ENCODE data around the gene SLC35E1. TPM values are rescaled to one million over a fixed set of nuclear protein-coding genes. Genes with fewer than 3 reads are reported as not detected.

Gene SLC35E1
- total and polyA plus RNA-seq, 2 donors (not counting 3 experiments of a cell fraction or from before 2014, with no cell fraction given), result 36.0 to 37.5 TPM

GRCh38 chr19:16569609-16570320, 2.5 kb downstream of the SLC35E1 start:
- H3K9ac ChIP-seq (replicated peaks; ENCODE audit: extremely low read depth, insufficient read depth, low read length), result no peak overlapping the region
- intact Hi-C loops (cut with micrococcal nuclease), result no loop called here
- no TSS peak for BruUV-seq (replicated peaks)

More at GRCh38 chr19:16569609-16570320, 2.5 kb downstream of the SLC35E1 start:
- no peak for FAIRE-seq
- TF ChIP-seq GATA2 (IDR thresholded peaks at IDR 0.05; ENCODE audit: insufficient read depth, insufficient read length, low read depth, low read length) (no peak), POLR2AphosphoS5 (IDR thresholded peaks at IDR 0.05; ENCODE audit: insufficient read depth, low read depth, low read length) (no peak), POLR2A (IDR thresholded peaks at IDR 0.05; ENCODE audit: low read depth, low read length) (no peak), EZH2 (IDR thresholded peaks at IDR 0.05; ENCODE audit: borderline replicate concordance, low read depth, low read length, severe bottlenecking) (no peak), FOS (IDR thresholded peaks at IDR 0.05; ENCODE audit: borderline replicate concordance, insufficient read depth, low read length) (no peak), JUN (IDR thresholded peaks at IDR 0.05; ENCODE audit: borderline replicate concordance, insufficient read depth, insufficient read length, low read depth) (no peak), MYC (IDR thresholded peaks at IDR 0.05; ENCODE audit: low read depth, low read length) (no peak)
- TF ChIP-seq, protein P1, sequence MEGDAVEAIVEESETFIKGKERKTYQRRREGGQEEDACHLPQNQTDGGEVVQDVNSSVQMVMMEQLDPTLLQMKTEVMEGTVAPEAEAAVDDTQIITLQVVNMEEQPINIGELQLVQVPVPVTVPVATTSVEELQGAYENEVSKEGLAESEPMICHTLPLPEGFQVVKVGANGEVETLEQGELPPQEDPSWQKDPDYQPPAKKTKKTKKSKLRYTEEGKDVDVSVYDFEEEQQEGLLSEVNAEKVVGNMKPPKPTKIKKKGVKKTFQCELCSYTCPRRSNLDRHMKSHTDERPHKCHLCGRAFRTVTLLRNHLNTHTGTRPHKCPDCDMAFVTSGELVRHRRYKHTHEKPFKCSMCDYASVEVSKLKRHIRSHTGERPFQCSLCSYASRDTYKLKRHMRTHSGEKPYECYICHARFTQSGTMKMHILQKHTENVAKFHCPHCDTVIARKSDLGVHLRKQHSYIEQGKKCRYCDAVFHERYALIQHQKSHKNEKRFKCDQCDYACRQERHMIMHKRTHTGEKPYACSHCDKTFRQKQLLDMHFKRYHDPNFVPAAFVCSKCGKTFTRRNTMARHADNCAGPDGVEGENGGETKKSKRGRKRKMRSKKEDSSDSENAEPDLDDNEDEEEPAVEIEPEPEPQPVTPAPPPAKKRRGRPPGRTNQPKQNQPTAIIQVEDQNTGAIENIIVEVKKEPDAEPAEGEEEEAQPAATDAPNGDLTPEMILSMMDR (IDR thresholded peaks at IDR 0.05; ENCODE audit: extremely low read depth in 1 of 2, insufficient read depth in 1 of 2, low read depth in 1 of 2, low read length in 2 of 2), result no peak
- TF ChIP-seq, protein P2, sequence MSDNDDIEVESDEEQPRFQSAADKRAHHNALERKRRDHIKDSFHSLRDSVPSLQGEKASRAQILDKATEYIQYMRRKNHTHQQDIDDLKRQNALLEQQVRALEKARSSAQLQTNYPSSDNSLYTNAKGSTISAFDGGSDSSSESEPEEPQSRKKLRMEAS (IDR thresholded peaks at IDR 0.05; ENCODE audit: insufficient read depth, insufficient read length), result no peak
- dilution Hi-C loops (cut with MboI; ENCODE audit: extremely low pct_ligation_motif_present, low sequenced_read_pairs), result no loop called here
- CTCF ChIA-PET, result no interaction called here
- H3K36me3 ChIP-seq (ENCODE audit: control insufficient read depth in 2 of 2, extremely low read depth in 1 of 2, insufficient read depth in 2 of 2, low read length in 2 of 2), result peaks cover 5 to 8% of the 10 kb centered on the region in 2 experiments
- H4K20me1 ChIP-seq (replicated peaks; ENCODE audit: control insufficient read depth, extremely low read depth, insufficient read depth, low read length), result no peaks in the 10 kb centered on the region
- POLR2A ChIA-PET, result no interaction called here
- peaks cover 25% of the 10 kb centered on the region for H3K4me1 ChIP-seq (ENCODE audit: control insufficient read depth, extremely low read depth, insufficient read depth, low read length)
- no peaks in the 10 kb centered on the region for H3K9me1 ChIP-seq (replicated peaks; ENCODE audit: control insufficient read depth, extremely low read depth, insufficient read depth, low read length)
- no peak for DNase-seq (ENCODE audit: low read depth, low spot score)
- no peak overlapping the region for H3K27ac ChIP-seq (ENCODE audit: insufficient read depth, low read depth, low read length)
- H3K9me3 ChIP-seq (replicated peaks; ENCODE audit: control insufficient read depth, insufficient read depth, low read length), result no peaks in the 10 kb centered on the region
- no peak overlapping the region for H3K4me2 ChIP-seq (ENCODE audit: insufficient read depth, low read length)
- no peaks in the 10 kb centered on the region for H3K27me3 ChIP-seq (ENCODE audit: control insufficient read depth in 2 of 2, insufficient read depth in 2 of 2, low read length in 2 of 2)
- H3K79me2 ChIP-seq (ENCODE audit: control insufficient read depth, insufficient read depth, low read length), result peaks cover 41% of the 10 kb centered on the region
- H3K4me3 ChIP-seq (replicated peaks in 1 of 3; ENCODE audit: insufficient read depth in 1 of 3, low read depth in 1 of 3, low read length in 3 of 3), result no peak overlapping the region
- H2AFZ ChIP-seq (ENCODE audit: low read depth, low read length), result no peak overlapping the region

Measured in endothelial cell of umbilical vein (primary cell).